ENCODE data around the gene TTLL10.

TTLL10 gene

GRCh38 chr1:1208713-1209433, 35.2 kb downstream of the TTLL10 start:
- no peak for DNase-seq

GRCh38 chr1:1210726-1211540, 37.3 kb downstream of the TTLL10 start:
- DNase-seq = no peak

GRCh38 chr1:1211541-1212441, 38.1 kb downstream of the TTLL10 start:
- DNase-seq = no peak

GRCh38 chr1:1212780-1213344, 39.2 kb downstream of the TTLL10 start:
- DNase-seq = no peak

- no peak for DNase-seq
Measured at GRCh38 chr1:1213345-1214265, 39.9 kb downstream of the TTLL10 start, which contains the start of gene TNFRSF4. Gene TNFRSF4 (minus strand): TSS chr1:1214153. CDS start chr1:1214127, 26 bp downstream.

- no peak for DNase-seq
Measured at GRCh38 chr1:1215080-1215676, 41.5 kb downstream of the TTLL10 start.

- DNase-seq = no peak
Measured at GRCh38 chr1:1215881-1216605, 42.4 kb downstream of the TTLL10 start.

- no peak for DNase-seq
Measured at GRCh38 chr1:1216770-1217620, 43.3 kb downstream of the TTLL10 start.

- no peak for DNase-seq
Measured at GRCh38 chr1:1217621-1218523, 44.2 kb downstream of the TTLL10 start.

- no peak for DNase-seq
Measured at GRCh38 chr1:1218524-1219200, 45.0 kb downstream of the TTLL10 start.

- no peak for DNase-seq
Measured at GRCh38 chr1:1219341-1219740, 45.7 kb downstream of the TTLL10 start.

- no peak for DNase-seq
Measured at GRCh38 chr1:1220197-1220596, 46.5 kb downstream of the TTLL10 start.

GRCh38 chr1:1221887-1222574, 48.4 kb downstream of the TTLL10 start:
- no peak for DNase-seq

- no peak for DNase-seq
Measured at GRCh38 chr1:1222575-1223225, 49.0 kb downstream of the TTLL10 start.

GRCh38 chr1:1223321-1223720, 49.6 kb downstream of the TTLL10 start:
- DNase-seq = no peak

- DNase-seq = no peak
Measured at GRCh38 chr1:1223891-1224290, 50.2 kb downstream of the TTLL10 start.

Measured in NCI-H2029 (cell line).